PC-3 (cell line): ENCODE results near the gene CHEK1. TPM values are rescaled to one million over a fixed set of nuclear protein-coding genes. Genes with fewer than 3 reads are reported as not detected.

Experiments
- ATAC-seq: fragments of 200-7000 bp; cut with Tn5 transposase; 2 replicates; pipeline ENCODE4 v1.9.1; 2020; ENCODE audit warnings: mild to moderate bottlenecking, moderate library complexity
- BruUV-seq: library from RNA; stranded (reverse); fragments of 400-500 nt; replicated peaks from 2 replicates; lab custom pipeline; 2021; lab: Mats Ljungman, UMichigan
- CTCF ChIA-PET: fragments of 300-600 bp; sonication (Branson Sonifier 250); formaldehyde crosslinking; loops from one replicate; lab custom pipeline; 2022; ENCODE audit warnings: antibody characterized with exemption; lab: Charles Lee
- POLR2A ChIA-PET: fragments of 300-600 bp; sonication (Branson Sonifier 250); formaldehyde crosslinking; loops from one replicate; lab custom pipeline; 2022; ENCODE audit warnings: antibody characterized with exemption; ENCODE audit not compliant: unreplicated experiment; lab: Charles Lee
- DNase-seq: peaks from one replicate; pipeline ENCODE4 v3.0.0-alpha.2; 2015
- H2AFZ ChIP-seq: fragments of 300-600 bp; sonication (generic); 2 replicates; pipeline ENCODE4 v1.6.0; 2016; ENCODE audit warnings: antibody characterized with exemption, low read length
- H3F3A ChIP-seq: fragments of 300-600 bp; sonication (generic); one replicate; pipeline ENCODE4 v1.6.0; 2017; ENCODE audit warnings: antibody characterized with exemption, low read length, control low read depth, mild to moderate bottlenecking; ENCODE audit not compliant: unreplicated experiment
- H3K27ac ChIP-seq: fragments of 300-600 bp; sonication (generic); 2 replicates; pipeline ENCODE4 v1.5.1; 2016; ENCODE audit warnings: mild to moderate bottlenecking, low read length
- H3K27me3 ChIP-seq: fragments of 300-600 bp; sonication (generic); 2 replicates; pipeline ENCODE4 v1.6.1; 2016; ENCODE audit warnings: low read length, mixed read lengths
- H3K36me3 ChIP-seq: fragments of 300-600 bp; sonication (generic); 2 replicates; pipeline ENCODE4 v1.6.1; 2016; ENCODE audit warnings: low read depth, mixed run types, low read length, mixed read lengths
- H3K4me1 ChIP-seq: fragments of 300-600 bp; sonication (generic); 2 replicates; pipeline ENCODE4 v1.5.1; 2016; ENCODE audit warnings: low read length; ENCODE audit not compliant: insufficient read depth
- H3K4me2 ChIP-seq: fragments of 300-600 bp; sonication (generic); 2 replicates; pipeline ENCODE4 v1.6.0; 2016; ENCODE audit warnings: low read length
- H3K4me3 ChIP-seq: fragments of 300-600 bp; sonication (generic); 2 replicates; pipeline ENCODE4 v1.5.1; 2016; ENCODE audit warnings: mild to moderate bottlenecking, low read length, mixed read lengths
- H3K79me2 ChIP-seq: fragments of 300-600 bp; sonication (generic); 2 replicates; pipeline ENCODE4 v1.6.1; 2017; ENCODE audit warnings: low read length, mixed read lengths
- H3K9ac ChIP-seq: fragments of 300-600 bp; sonication (generic); 2 replicates; pipeline ENCODE4 v1.6.0; 2016; ENCODE audit warnings: mild to moderate bottlenecking, low read length
- H3K9me2 ChIP-seq: fragments of 300-600 bp; sonication (generic); replicated peaks from 2 replicates; pipeline ENCODE4 v1.6.1; 2016; ENCODE audit warnings: mixed run types, low read length, mixed read lengths
- H3K9me3 ChIP-seq: fragments of 300-600 bp; sonication (generic); 2 replicates; pipeline ENCODE4 v1.6.1; 2016; ENCODE audit warnings: low read length, mixed read lengths
- H4K20me1 ChIP-seq: fragments of 300-600 bp; sonication (generic); 2 replicates; pipeline ENCODE4 v1.6.1; 2016; ENCODE audit warnings: low read length, mixed read lengths
- CTCF ChIP-seq: fragments of 300-600 bp; sonication (generic); conservative IDR thresholded peaks from 2 replicates; pipeline ENCODE4 v1.5.1; 2017; ENCODE audit warnings: antibody characterized with exemption, low read depth, mild to moderate bottlenecking, low read length
- EZH2 ChIP-seq: fragments of 300-600 bp; sonication (generic); IDR thresholded peaks from one replicate; pipeline ENCODE4 v1.6.1; 2017; ENCODE audit warnings: antibody characterized with exemption, mild to moderate bottlenecking, low read length; ENCODE audit not compliant: unreplicated experiment
- EZH2phosphoT487 ChIP-seq: fragments of 300-600 bp; sonication (generic); IDR thresholded peaks from 2 replicates; pipeline ENCODE4 v1.6.1; 2018; ENCODE audit warnings: mild to moderate bottlenecking, antibody characterized with exemption, low read length, borderline replicate concordance
- intact Hi-C: fragments of 100-400 bp; cut with micrococcal nuclease; formaldehyde crosslinking; loops from 2 replicates; pipeline ENCODE4 v1.9.0; 2023
- total RNA-seq: library from RNA; depleted of rRNA; stranded (reverse); fragments of >200 nt; gene quantifications from 2 replicates; pipeline ENCODE4 v1.2.3, GENCODE V29; 2014

CHEK1 gene
- total RNA-seq, 1 experiment from 2014 or later: 49.8 TPM

- no TSS peak for BruUV-seq
- CTCF ChIA-PET: no interaction called here
- POLR2A ChIA-PET: no interaction called here
- Histone ChIP-seq H3K4me2 (no peak overlapping the region), H3K9me3 (no peaks in the 10 kb centered on the region), H4K20me1 (no peaks in the 10 kb centered on the region), H3F3A (no peaks in the 10 kb centered on the region), H3K27ac (no peak overlapping the region), H3K36me3 (no peaks in the 10 kb centered on the region), H3K79me2 (no peaks in the 10 kb centered on the region), H3K9ac (no peak overlapping the region), H3K4me3 (no peak overlapping the region), H3K9me2 (no peaks in the 10 kb centered on the region), H2AFZ (no peak overlapping the region), H3K4me1 (no peaks in the 10 kb centered on the region), H3K27me3 (0 out of 2 replicates have a peak, but pooled peaks cover 3% of the 10 kb centered on the region)
- ATAC-seq (no peak), DNase-seq (no peak)
- no peak for TF ChIP-seq CTCF
- no peak for TF ChIP-seq EZH2phosphoT487
- no peak for TF ChIP-seq EZH2
- intact Hi-C loops: no loop called here
Observed at GRCh38 chr11:125688066-125688465, 63.1 kb downstream of the CHEK1 start.

GRCh38 chr11:125688632-125689031, 63.7 kb downstream of the CHEK1 start:
- no TSS peak for BruUV-seq
- no peak overlapping the region for H3K27ac ChIP-seq
- H3K9me3 ChIP-seq: no peaks in the 10 kb centered on the region
- DNase-seq: no peak
- no peak overlapping the region for H3K4me3 ChIP-seq
- no peak overlapping the region for H2AFZ ChIP-seq
- CTCF ChIA-PET: no interaction called here
- intact Hi-C loops: no loop called here
- no peak overlapping the region for H3K9ac ChIP-seq
- no peaks in the 10 kb centered on the region for H3K36me3 ChIP-seq
- H3K79me2 ChIP-seq: no peaks in the 10 kb centered on the region
- no peak for ATAC-seq
- no peaks in the 10 kb centered on the region for H3K4me1 ChIP-seq
- peaks cover 8% of the 10 kb centered on the region; the same call in 1 of the 2 replicates for H3K27me3 ChIP-seq
- no peaks in the 10 kb centered on the region for H3K9me2 ChIP-seq
- no peak for TF ChIP-seq CTCF
- H4K20me1 ChIP-seq: no peaks in the 10 kb centered on the region
- H3F3A ChIP-seq: no peaks in the 10 kb centered on the region
- POLR2A ChIA-PET: no interaction called here
- H3K4me2 ChIP-seq: no peak overlapping the region

- Histone ChIP-seq H2AFZ (no peak overlapping the region), H3K4me2 (no peak overlapping the region), H3K27me3 (peaks cover 16% of the 10 kb centered on the region), H3K79me2 (no peaks in the 10 kb centered on the region), H3K27ac (no peak overlapping the region), H3F3A (no peaks in the 10 kb centered on the region), H3K36me3 (no peaks in the 10 kb centered on the region), H3K4me3 (no peak overlapping the region), H3K9ac (no peak overlapping the region), H3K9me2 (no peaks in the 10 kb centered on the region), H3K4me1 (no peaks in the 10 kb centered on the region), H4K20me1 (no peaks in the 10 kb centered on the region), H3K9me3 (no peaks in the 10 kb centered on the region)
- no peak for TF ChIP-seq CTCF
- no peak for TF ChIP-seq EZH2phosphoT487
- no peak for TF ChIP-seq EZH2
- intact Hi-C loops: no loop called here
- ATAC-seq (no peak), DNase-seq (no peak)
- CTCF ChIA-PET: no interaction called here
- BruUV-seq: no TSS peak
- POLR2A ChIA-PET: no interaction called here
Observed at GRCh38 chr11:125689274-125689859, 64.4 kb downstream of the CHEK1 start.
